GM19467 (cell line): ENCODE results near the gene C11orf24.
"Not testable (repeated sequence)": the region's sequence is repeated elsewhere in the genome, so short reads cannot be mapped to it uniquely, and the experiment has no call there.

ENCODE experiments used
- ATAC-seq: cut with Tn5 transposase; IDR thresholded peaks from one replicate; pipeline ENCODE4 v1.9.1; 2021; ENCODE audit warnings: mild to moderate bottlenecking, moderate library complexity; ENCODE audit not compliant: unreplicated experiment

C11orf24 gene

DNA sequence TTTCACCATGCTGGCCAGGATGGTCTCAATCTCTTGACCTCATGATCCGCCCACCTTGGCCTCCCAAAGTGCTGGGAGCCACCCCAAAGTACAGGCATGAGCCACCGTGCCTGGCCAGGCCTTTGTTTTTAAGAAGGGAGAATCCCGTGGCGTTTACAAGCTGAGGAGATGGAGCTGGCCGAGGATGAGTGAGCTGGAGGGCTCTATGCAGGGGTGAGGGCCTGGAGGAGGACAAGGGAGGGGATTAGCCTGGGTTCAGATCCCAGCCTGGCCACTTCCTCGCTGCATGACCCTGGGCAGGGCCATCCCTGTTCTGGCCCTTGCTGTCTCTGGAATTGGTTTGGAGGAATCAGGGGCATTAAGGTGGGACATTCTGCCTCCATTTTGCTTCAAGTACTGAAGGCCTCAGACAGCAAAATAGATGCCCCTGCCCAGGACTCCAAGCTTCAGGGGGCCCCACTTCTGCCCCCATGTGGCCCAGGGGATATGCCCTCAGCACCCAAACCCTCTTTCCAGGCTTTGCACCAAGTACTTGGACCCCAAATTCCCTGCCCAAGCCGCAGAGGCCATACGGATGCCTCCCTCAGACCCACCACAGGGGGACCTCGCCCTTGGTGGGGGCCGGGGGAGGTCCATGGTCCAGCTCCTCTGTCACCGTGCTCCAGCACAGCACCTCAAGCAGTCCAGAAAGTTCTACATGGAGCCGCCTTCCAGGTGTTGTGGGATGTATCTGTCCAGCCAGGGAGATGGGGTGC, 28.5 kb upstream of the C11orf24 start:
- ATAC-seq: no peak

DNA sequence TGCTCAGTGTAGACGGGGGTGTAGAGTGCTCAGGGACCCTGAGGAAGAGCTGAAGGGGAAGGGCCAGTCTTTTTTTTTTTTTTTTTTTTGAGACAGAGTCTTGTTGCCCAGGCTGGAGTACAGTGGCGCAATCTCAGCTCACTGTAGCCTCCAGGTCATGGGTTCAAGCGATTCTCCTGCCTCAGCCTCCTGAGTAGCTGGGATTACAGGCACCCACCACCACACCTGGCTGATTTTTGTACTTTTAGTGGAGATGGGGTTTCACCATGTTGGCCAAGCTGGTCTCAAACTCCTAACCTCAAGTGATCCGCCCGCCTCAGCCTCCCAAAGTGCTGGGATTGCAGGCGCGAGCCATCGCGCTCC, 27.7 kb upstream of the C11orf24 start:
- ATAC-seq: not testable (repeated sequence)

GRCh38 chr11:68298659-68299516, 27.1 kb upstream of the C11orf24 start:
- ATAC-seq: no peak

GRCh38 chr11:68297812-68298658, 26.3 kb upstream of the C11orf24 start:
- ATAC-seq: no peak

GRCh38 chr11:68297494-68297811, 25.7 kb upstream of the C11orf24 start:
- no peak for ATAC-seq

GRCh38 chr11:68297052-68297378, 25.2 kb upstream of the C11orf24 start:
- no peak for ATAC-seq

DNA sequence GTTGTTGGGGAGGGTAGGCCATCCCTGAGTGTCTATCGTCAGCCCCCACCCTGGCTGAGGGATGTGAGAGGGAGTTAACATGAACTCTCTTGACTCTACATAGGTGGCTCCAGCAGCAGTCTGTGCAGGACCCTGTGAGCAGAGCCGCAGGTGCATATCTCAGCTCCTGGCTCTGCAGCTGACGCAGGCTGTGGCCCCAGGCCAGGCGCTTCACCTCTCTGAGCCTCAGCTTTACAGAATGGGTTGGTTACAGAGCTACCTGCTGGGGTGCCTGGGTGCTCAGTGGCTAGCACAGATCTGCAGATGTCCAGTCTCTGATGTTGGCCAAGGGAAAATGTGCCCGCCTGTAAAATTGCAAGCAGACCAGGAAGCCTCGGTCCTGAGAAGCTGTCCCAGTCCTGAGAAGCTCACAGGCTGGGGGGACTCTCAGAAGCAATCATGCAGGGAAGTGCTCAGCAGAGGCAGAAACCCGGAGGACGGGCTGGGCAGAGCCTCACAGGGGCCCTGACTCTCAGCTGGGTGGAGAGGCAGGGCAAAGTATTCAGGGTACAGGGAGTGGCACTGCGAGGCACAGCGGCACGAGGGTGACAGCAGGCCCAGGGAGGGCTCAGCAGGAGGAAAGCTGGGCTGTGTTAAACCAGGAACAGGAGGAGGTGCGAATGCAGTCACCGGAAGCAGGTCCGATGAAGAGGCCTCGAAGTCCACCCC, 24.7 kb upstream of the C11orf24 start:
- no peak for ATAC-seq

- ATAC-seq: no peak
Measured at GRCh38 chr11:68295940-68296339, 24.2 kb upstream of the C11orf24 start.

DNA sequence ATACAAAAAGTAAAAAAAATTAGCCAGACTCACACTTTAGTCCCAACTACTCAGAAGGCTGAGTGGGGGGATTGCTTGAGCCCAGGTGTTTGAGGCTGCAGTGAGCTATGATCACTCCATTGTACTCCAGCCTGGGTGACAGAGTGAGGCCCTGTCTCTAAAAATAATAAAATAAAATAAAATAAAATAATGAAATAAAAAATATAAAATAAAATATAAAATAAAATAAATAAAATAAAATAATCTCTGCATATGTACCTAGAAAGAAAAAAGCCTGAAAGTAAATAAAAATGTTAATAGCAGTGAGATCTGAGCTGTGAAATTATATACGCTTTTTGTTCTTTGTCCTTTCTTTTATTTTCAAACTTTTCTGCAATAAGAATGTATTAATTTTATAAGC, 23.5 kb upstream of the C11orf24 start:
- ATAC-seq: no peak

GRCh38 chr11:68293708-68294107, 21.9 kb upstream of the C11orf24 start:
- no peak for ATAC-seq

- ATAC-seq: no peak
Measured at GRCh38 chr11:68289456-68289855, 17.7 kb upstream of the C11orf24 start.

- ATAC-seq: no peak
Measured at GRCh38 chr11:68287419-68287818, 15.6 kb upstream of the C11orf24 start.

GRCh38 chr11:68284588-68284987, 12.8 kb upstream of the C11orf24 start:
- not testable (repeated sequence) for ATAC-seq

DNA sequence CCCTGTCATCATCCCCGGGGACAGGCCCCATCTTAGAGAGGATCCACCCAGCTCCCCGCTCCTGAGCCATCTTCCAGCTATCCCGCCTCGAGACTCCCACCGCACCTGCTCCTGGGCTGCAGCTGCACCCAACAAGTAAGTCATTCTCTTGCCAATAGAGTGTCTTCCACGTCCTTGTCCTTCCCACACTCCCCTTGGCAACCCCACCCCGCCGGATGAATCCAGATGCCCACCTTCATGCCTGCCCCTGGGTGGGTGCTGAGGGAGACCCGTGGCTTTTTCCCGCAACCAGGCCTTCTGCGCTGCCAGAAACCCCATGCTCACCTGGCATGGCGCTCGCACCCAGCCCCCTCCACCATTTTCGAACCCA, 11.1 kb upstream of the C11orf24 start:
- ATAC-seq: no peak

DNA sequence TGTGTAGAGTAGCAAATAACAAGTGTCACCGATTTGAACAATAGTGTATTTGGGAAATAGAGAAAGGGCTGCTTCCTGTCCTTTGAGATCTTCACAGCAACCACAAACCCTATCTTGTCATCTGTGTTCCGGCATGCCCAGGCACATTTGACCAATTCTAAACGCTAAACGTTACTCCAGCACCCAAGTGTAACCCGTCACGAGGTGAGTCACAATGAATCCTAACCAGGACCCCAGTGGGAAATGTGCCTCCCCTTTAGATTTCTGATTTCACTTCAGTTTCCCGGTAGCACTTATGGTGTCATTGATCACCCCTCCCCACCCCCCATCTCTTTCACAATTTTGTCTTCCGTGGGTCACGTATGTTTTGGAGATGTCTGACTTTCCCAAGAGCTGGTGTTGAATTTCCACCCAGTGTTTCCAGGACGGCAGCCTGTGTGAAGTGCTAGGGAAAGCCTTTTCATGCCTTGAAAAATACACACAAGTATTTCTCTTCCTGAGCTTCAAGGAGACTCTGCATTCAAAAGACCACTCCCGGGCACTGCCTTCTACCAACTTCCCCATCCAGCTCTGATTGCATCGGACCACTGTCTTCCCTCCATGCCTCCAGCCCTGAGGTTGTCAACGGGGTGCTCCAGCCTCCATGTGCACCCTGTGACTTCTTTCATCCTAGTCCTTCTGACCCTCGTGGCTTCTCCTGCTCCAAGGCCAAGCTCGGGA, 10.5 kb upstream of the C11orf24 start:
- peak; percentile 53 for ATAC-seq

DNA sequence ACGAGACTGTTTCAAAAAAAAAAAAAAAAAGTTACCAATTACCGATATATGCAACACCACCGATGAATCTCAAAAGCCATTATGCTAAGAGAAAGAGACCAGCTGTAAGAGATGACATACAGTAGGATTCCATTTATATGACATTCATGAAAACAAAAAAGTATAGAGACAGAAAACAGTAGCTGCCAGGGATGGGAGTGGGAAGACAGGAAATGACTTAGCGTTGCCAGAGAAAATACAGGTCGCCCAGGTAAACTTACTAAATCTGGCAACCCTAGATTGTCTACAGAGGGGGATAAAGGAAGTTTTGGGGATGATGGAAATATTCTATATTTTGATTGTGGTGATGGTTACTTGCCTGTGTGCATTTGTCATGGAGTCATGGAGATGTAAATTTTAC, 7.9 kb upstream of the C11orf24 start:
- no peak for ATAC-seq

- ATAC-seq: no peak
Measured at GRCh38 chr11:68276861-68277260, 5.1 kb upstream of the C11orf24 start.

- ATAC-seq: no peak
Measured at GRCh38 chr11:68275721-68276507, 4.1 kb upstream of the C11orf24 start.

- no peak for ATAC-seq
Measured at GRCh38 chr11:68274306-68274705, 2.5 kb upstream of the C11orf24 start.
